ENCODE data around the gene HCFC1.

- TF ChIP-seq, protein P1, sequence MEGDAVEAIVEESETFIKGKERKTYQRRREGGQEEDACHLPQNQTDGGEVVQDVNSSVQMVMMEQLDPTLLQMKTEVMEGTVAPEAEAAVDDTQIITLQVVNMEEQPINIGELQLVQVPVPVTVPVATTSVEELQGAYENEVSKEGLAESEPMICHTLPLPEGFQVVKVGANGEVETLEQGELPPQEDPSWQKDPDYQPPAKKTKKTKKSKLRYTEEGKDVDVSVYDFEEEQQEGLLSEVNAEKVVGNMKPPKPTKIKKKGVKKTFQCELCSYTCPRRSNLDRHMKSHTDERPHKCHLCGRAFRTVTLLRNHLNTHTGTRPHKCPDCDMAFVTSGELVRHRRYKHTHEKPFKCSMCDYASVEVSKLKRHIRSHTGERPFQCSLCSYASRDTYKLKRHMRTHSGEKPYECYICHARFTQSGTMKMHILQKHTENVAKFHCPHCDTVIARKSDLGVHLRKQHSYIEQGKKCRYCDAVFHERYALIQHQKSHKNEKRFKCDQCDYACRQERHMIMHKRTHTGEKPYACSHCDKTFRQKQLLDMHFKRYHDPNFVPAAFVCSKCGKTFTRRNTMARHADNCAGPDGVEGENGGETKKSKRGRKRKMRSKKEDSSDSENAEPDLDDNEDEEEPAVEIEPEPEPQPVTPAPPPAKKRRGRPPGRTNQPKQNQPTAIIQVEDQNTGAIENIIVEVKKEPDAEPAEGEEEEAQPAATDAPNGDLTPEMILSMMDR (IDR thresholded peaks at IDR 0.05; ENCODE audit: insufficient read depth, low read depth, low read length) = no peak
- no peak for TF ChIP-seq EZH2 (IDR thresholded peaks at IDR 0.05; ENCODE audit: insufficient read depth, low read length)
Measured at GRCh38 chrX:153992180-153992579, 20.6 kb upstream of the HCFC1 start.
